GM18498 (cell line): ENCODE results near the gene UAP1.

Experiments used
- ATAC-seq: cut with Tn5 transposase; IDR thresholded peaks from one replicate; pipeline ENCODE4 v1.9.1; 2021; ENCODE audit warnings: mild to moderate bottlenecking, moderate library complexity; ENCODE audit not compliant: unreplicated experiment

Gene UAP1

DNA sequence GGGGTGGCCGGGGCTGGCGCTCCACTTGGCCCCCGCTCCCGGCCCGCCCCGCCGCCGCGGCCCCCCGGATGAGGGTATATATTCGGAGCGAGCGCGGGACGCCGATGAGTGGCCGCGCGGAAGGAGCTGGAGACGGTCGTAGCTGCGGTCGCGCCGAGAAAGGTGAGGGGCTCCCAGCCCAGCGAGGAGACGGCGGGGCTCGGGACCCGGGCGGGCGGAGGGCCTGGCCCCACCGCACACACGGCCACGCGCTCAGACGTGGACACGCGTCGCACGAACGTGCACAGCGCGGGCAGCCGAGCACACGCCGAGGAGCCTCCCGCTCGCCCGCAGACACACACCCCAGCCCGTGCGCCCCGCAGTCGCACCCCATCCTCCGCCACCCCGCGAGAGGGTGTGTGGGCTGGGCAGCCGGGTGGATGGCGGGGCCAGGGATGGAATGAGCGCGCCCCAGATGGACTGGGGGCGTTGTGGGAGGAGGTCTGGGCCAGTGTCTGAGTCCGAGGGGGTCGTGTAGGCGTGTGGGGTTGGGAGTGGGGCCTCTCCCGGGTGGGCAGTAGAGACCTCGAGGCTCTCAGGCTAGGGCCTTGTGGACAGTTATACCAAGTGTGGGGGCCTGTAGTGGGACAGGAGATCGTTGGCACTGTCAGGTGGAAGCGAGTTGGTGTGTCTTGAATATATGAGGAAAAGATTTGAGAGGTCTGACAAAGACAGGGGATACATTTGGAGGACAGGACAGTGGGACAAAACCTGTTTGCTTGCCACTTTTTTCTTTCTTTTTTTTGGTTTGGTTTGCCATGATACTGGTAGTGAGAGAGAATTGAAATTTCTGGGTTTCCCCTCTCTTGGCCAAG lies at the start of gene UAP1:
UAP1 (plus strand) TSS at position 107 of the 854 bp plus-strand sequence. CDS start 4,347 bp downstream, outside the sequence.
- ATAC-seq: peak; percentile 42

GRCh38 chr1:162527314-162527713 lies 34.2 kb upstream of the UAP1 start:
- no peak for ATAC-seq

GRCh38 chr1:162530307-162530987 lies 31.1 kb upstream of the UAP1 start:
- peak; percentile 91 for ATAC-seq

GRCh38 chr1:162530988-162531319 lies 30.6 kb upstream of the UAP1 start:
- no peak for ATAC-seq

DNA sequence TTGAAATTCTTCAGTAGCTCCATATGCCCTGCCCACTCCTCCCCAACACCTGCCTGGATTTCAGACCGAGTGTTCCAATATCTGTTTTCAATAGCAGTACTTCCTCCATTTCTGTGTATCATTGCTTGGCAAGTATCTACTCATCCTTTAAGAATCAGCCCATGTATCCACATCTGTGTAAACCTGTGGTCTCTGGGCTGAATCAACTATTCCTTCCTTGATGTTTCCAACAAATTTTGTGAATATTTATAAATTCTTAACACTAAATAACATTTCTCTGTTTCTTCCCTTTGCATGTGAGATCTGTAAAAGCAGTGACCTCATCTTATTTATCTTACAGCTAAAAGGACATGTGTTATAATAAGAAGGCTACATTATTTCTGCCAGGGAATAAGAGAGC lies 26.0 kb upstream of the UAP1 start:
- ATAC-seq: no peak

- no peak for ATAC-seq
Measured at GRCh38 chr1:162536511-162536910, 25.0 kb upstream of the UAP1 start.

DNA sequence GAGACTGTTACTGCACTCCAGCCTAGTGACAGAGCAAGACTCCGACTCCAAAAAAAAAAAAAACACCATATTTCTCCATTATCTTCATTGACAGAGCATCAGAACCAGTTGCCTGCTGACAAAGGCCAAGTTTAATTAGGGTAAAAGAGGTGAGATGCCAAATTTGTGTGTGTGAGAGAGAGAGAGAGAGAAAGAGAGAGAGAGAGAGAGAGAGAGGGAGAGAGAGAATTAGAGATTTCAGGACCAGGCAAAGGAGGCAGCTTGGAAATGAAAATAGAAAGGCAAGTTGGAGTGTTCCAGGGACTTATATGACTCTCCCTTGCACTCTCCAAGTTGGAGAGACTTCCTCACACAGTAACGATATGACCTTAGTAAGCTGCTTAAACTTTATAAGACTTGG lies 24.3 kb upstream of the UAP1 start:
- no peak for ATAC-seq

GRCh38 chr1:162538815-162539431 lies 22.6 kb upstream of the UAP1 start:
- no peak for ATAC-seq

DNA sequence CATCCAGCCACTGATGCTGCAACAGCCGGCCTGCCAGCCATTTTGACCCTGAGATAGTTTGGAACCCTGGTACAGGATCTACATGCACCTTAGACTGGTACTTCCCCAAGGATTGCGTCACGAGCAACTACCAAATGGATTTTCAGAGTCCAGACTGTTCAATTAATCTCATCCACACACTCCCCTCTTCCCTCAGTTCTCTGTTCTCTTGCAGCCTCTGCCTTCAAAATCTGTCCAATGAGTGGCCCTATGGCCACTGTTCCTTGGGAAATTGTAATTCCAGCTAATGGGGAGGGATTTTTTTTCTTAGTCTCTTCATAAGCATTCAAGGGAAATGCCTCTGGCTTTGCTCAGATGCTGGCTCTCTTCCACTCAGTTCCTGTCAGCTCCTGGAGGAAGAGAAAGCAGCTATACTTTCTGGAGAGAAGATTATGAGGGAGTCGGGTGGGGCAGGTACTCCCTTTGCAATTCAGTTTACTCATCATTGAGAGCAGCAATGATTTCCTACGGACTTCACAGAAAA lies 19.8 kb upstream of the UAP1 start:
- no peak for ATAC-seq

- ATAC-seq: no peak
Measured at GRCh38 chr1:162543228-162543627, 18.3 kb upstream of the UAP1 start.

- ATAC-seq: no peak
Measured at GRCh38 chr1:162548170-162548569, 13.4 kb upstream of the UAP1 start.

GRCh38 chr1:162549001-162549400 lies 12.5 kb upstream of the UAP1 start:
- no peak for ATAC-seq

GRCh38 chr1:162550925-162551324 lies 10.6 kb upstream of the UAP1 start:
- no peak for ATAC-seq

DNA sequence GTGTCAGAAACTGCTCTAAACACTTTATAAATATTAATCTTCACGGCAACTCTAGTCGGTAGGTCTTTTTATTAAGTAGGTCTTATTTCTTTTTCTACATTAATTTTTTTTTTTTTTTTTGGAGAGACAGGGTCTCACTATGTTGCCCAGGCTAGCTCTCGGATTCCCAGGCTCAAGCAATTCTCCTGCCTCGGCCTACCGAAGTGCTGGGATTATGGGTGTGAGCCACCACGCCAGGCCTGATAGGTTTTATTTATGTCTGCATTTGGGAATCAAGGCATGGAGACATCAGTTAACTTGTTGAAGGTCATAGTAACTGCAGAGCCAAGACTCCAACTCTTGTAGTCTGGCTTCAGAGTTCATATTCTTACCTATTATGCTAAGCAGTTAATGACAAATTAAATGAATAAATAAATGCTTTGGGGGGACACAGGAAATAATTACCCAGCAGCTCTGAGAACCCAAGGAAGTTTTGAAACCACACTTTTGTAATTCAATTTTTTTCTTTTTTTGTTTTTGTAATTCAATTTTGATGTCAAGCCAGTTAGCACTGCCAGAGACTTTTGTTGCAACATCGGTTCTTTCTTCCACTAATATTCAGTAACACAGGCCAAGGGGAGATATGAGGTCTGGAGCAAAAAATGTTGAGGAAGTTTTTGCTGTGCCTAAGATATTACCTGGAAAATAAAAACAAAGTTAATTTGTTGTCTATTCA lies 9.4 kb upstream of the UAP1 start:
- no peak for ATAC-seq

GRCh38 chr1:162552684-162553252 lies 8.8 kb upstream of the UAP1 start:
- ATAC-seq: no peak

DNA sequence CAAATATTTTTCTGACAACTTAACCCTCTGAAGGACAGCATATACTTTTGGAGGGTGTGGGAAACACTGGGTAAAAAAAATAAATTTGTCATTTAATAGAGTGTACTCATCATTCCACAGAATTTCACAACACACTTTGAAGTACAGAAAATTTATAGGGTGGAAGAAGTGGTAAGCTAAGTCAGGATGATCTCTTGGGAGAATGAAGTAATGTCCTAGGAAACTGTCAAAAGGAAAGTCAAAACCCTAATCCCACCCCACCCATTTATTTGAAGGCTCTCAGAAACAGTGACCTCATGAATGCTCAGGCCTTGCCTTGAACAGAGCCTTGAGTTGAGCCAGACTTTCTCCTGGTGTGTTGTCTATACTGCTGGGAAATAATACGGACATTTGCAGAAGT lies 7.3 kb upstream of the UAP1 start:
- ATAC-seq: no peak

GRCh38 chr1:162557536-162557935 lies 4.0 kb upstream of the UAP1 start:
- no peak for ATAC-seq

- ATAC-seq: no peak
Measured at GRCh38 chr1:162560303-162561036, 1.1 kb upstream of the UAP1 start.

DNA sequence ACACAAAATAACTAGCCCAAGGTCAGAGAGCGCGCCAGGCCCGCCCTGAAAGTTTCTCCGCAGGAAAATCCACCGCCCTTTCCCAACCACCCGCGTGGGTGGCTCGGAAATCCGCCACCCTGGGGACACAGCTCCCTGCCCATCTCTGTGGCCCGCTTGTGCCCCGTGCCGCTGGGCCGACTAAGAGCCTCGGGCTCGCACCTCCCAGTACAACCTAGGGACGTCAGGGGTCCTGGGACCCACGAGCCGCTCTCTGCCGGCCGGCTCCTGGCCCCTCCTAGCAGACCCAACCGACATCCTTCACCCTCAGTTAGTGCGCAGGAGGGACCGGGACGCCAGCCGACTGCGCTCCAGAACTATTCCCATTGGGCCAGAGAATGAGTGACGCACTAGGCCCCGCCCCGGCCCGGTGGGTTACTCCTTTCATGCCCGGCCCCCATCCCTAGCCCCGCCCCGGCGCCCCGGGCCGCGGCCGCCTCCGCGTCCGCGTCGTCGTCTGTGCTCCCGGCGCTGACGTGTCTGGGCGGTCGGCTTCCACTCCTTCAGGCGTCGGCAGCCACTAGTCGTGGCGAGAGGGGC lies 396 bp upstream of the UAP1 start:
- ATAC-seq: peak; percentile 93

- no peak for ATAC-seq
Measured at GRCh38 chr1:162562470-162562828, 927 bp downstream of the UAP1 start.
